IPS-15b (cell line): ENCODE results near the gene PCID2.
A peak's percentile ranks its signal among the peaks of the same experiment; 100 is the strongest.
"Not testable (repeated sequence)": the region's sequence is repeated elsewhere in the genome, so short reads cannot be mapped to it uniquely, and the experiment has no call there.

Source experiments
- H3K27me3 ChIP-seq: one replicate; pipeline ENCODE4 v1.6.1; 2013; ENCODE audit warnings: low read length; ENCODE audit not compliant: control insufficient read depth, insufficient read depth
- H3K36me3 ChIP-seq: one replicate; pipeline ENCODE4 v1.6.1; 2013; ENCODE audit warnings: low read length; ENCODE audit not compliant: control insufficient read depth, insufficient read depth
- H3K4me1 ChIP-seq: one replicate; pipeline ENCODE4 v1.6.1; 2013; ENCODE audit warnings: mild to moderate bottlenecking, low read length; ENCODE audit not compliant: control insufficient read depth, insufficient read depth
- H3K4me3 ChIP-seq: one replicate; pipeline ENCODE4 v1.5.1; 2013; ENCODE audit warnings: low read depth, low read length
- H3K9ac ChIP-seq: one replicate; pipeline ENCODE4 v1.6.1; 2013; ENCODE audit warnings: low read depth, mild to moderate bottlenecking, low read length
- H3K9me3 ChIP-seq: one replicate; pipeline ENCODE4 v1.6.1; 2013; ENCODE audit warnings: mild to moderate bottlenecking, low read length; ENCODE audit not compliant: control insufficient read depth, insufficient read depth

Gene PCID2

GRCh38 chr13:113208421-113209335 lies at the start of gene PCID2:
Gene PCID2, minus strand, starts transcription at chr13:113208669. Its CDS starts 35 bp downstream, at chr13:113208634.
- Histone ChIP-seq H3K36me3 (peaks cover 8% of the 10 kb centered on the region), H3K4me1 (peaks cover 14% of the 10 kb centered on the region), H3K27me3 (no peaks in the 10 kb centered on the region), H3K9ac (peak within 1 kb of the TSS; percentile 94), H3K9me3 (no peaks in the 10 kb centered on the region), H3K4me3 (peak within 1 kb of the TSS; percentile 92)

GRCh38 chr13:113257908-113258307 lies 49.4 kb upstream of the PCID2 start:
- H3K27me3 ChIP-seq, H3K4me3 ChIP-seq: not testable (repeated sequence)
- H3K36me3 ChIP-seq = peaks cover 16% of the 10 kb centered on the region

GRCh38 chr13:113252516-113253095 lies 44.1 kb upstream of the PCID2 start:
- H3K27me3 ChIP-seq = no peaks in the 10 kb centered on the region
- no peak overlapping the region for H3K9ac ChIP-seq
- H3K9me3 ChIP-seq = no peaks in the 10 kb centered on the region
- H3K4me1 ChIP-seq = no peaks in the 10 kb centered on the region
- peaks cover 29% of the 10 kb centered on the region for H3K36me3 ChIP-seq
- no peak overlapping the region for H3K4me3 ChIP-seq

More at GRCh38 chr13:113257908-113258307, 49.4 kb upstream of the PCID2 start:
- H3K4me1 ChIP-seq, H3K9me3 ChIP-seq, H3K9ac ChIP-seq: not testable (repeated sequence)

GRCh38 chr13:113245849-113246796 lies 37.7 kb upstream of the PCID2 start:
- Histone ChIP-seq H3K4me3 (no peak overlapping the region), H3K4me1 (no peaks in the 10 kb centered on the region), H3K9ac (no peak overlapping the region), H3K27me3 (no peaks in the 10 kb centered on the region), H3K36me3 (peaks cover 44% of the 10 kb centered on the region), H3K9me3 (no peaks in the 10 kb centered on the region)

GRCh38 chr13:113243847-113244246 lies 35.4 kb upstream of the PCID2 start:
- Histone ChIP-seq H3K4me3 (no peak overlapping the region), H3K27me3 (no peaks in the 10 kb centered on the region), H3K9ac (no peak overlapping the region), H3K36me3 (peaks cover 42% of the 10 kb centered on the region), H3K4me1 (no peaks in the 10 kb centered on the region), H3K9me3 (no peaks in the 10 kb centered on the region)

GRCh38 chr13:113241623-113242022 lies 33.2 kb upstream of the PCID2 start:
- H3K4me1 ChIP-seq, H3K9ac ChIP-seq, H3K27me3 ChIP-seq, H3K9me3 ChIP-seq, H3K4me3 ChIP-seq: not testable (repeated sequence)
- peaks cover 30% of the 10 kb centered on the region for H3K36me3 ChIP-seq

- no peak overlapping the region for H3K9ac ChIP-seq
- no peaks in the 10 kb centered on the region for H3K27me3 ChIP-seq
- H3K9me3 ChIP-seq = no peaks in the 10 kb centered on the region
- H3K4me1 ChIP-seq = no peaks in the 10 kb centered on the region
- H3K36me3 ChIP-seq = peaks cover 18% of the 10 kb centered on the region
- no peak overlapping the region for H3K4me3 ChIP-seq
Observed at GRCh38 chr13:113239986-113240385, 31.5 kb upstream of the PCID2 start.

GRCh38 chr13:113239357-113239756 lies 30.9 kb upstream of the PCID2 start:
- peaks cover 14% of the 10 kb centered on the region for H3K36me3 ChIP-seq
- H3K4me1 ChIP-seq = no peaks in the 10 kb centered on the region
- H3K9ac ChIP-seq = no peak overlapping the region
- H3K9me3 ChIP-seq = no peaks in the 10 kb centered on the region
- H3K27me3 ChIP-seq = no peaks in the 10 kb centered on the region
- no peak overlapping the region for H3K4me3 ChIP-seq

- no peaks in the 10 kb centered on the region for H3K9me3 ChIP-seq
- no peak overlapping the region for H3K9ac ChIP-seq
- H3K4me1 ChIP-seq = no peaks in the 10 kb centered on the region
- H3K36me3 ChIP-seq = peaks cover 8% of the 10 kb centered on the region
- H3K4me3 ChIP-seq = no peak overlapping the region
- no peaks in the 10 kb centered on the region for H3K27me3 ChIP-seq
Observed at GRCh38 chr13:113238536-113238935, 30.1 kb upstream of the PCID2 start.

GRCh38 chr13:113233101-113233500 lies 24.6 kb upstream of the PCID2 start:
- no peak overlapping the region for H3K9ac ChIP-seq
- no peaks in the 10 kb centered on the region for H3K27me3 ChIP-seq
- no peaks in the 10 kb centered on the region for H3K4me1 ChIP-seq
- no peak overlapping the region for H3K4me3 ChIP-seq
- H3K9me3 ChIP-seq = no peaks in the 10 kb centered on the region
- peaks cover 20% of the 10 kb centered on the region for H3K36me3 ChIP-seq

GRCh38 chr13:113232208-113233003 lies 23.9 kb upstream of the PCID2 start:
- no peaks in the 10 kb centered on the region for H3K9me3 ChIP-seq
- no peaks in the 10 kb centered on the region for H3K4me1 ChIP-seq
- peaks cover 24% of the 10 kb centered on the region for H3K36me3 ChIP-seq
- H3K27me3 ChIP-seq = no peaks in the 10 kb centered on the region
- no peak overlapping the region for H3K4me3 ChIP-seq
- no peak overlapping the region for H3K9ac ChIP-seq
